ENCODE results near the gene KCP. TPM values are rescaled to one million over a fixed set of nuclear protein-coding genes. Genes with fewer than 3 reads are reported as not detected.
A peak's percentile ranks its signal among the peaks of the same experiment; 100 is the strongest.

KCP gene
- 3.4 TPM for polyA plus RNA-seq (2013, experiment 1 of 2)
- polyA plus RNA-seq (2013, experiment 2 of 2): 3.1 TPM

GRCh38 chr7:128910569-128910945 lies at the start of gene KCP:
KCP (minus strand) TSS chr7:128910709; CDS start chr7:128910676, 33 bp downstream.
- H3K4me2 ChIP-seq (ENCODE audit: low read length, poor library complexity, severe bottlenecking): peak within 1 kb of the TSS; percentile 92
- peak within 1 kb of the TSS; percentile 97 for H4K8ac ChIP-seq (ENCODE audit: low read length)
- peak within 1 kb of the TSS; percentile 94 for H2BK15ac ChIP-seq (ENCODE audit: low read depth, poor library complexity, severe bottlenecking)
- DNase-seq: peak; percentile 13
- H2AK5ac ChIP-seq (ENCODE audit: low read length, severe bottlenecking): peak within 1 kb of the TSS; percentile 66
- H2BK5ac ChIP-seq (ENCODE audit: low read depth, low read length, poor library complexity, severe bottlenecking): peak within 1 kb of the TSS; percentile 96
- H3K27ac ChIP-seq (ENCODE audit: low read length, poor library complexity, severe bottlenecking): peak within 1 kb of the TSS; percentile 98
- H3K14ac ChIP-seq (ENCODE audit: low read length in 2 of 2): peak within 1 kb of the TSS in 1 of 2 experiments; percentile 88
- WGBS: 7% methylated on average over 28 of the region's 34 CpGs
- H2BK12ac ChIP-seq (ENCODE audit: low read length in 2 of 2): peak within 1 kb of the TSS; percentile 15 to 96
- no peak within 1 kb of the TSS for H3K9ac ChIP-seq (ENCODE audit: low read length)
- peak within 1 kb of the TSS; percentile 49 to 66 for H3K4me3 ChIP-seq (ENCODE audit: insufficient read depth in 1 of 2, low read depth in 1 of 2, low read length in 2 of 2)
- H3K18ac ChIP-seq (ENCODE audit: low read depth in 1 of 2, low read length in 2 of 2): peak within 1 kb of the TSS; percentile 90 to 96
- H3K27me3 ChIP-seq (ENCODE audit: control insufficient read depth in 1 of 2, insufficient read depth in 1 of 2, low read length in 2 of 2): peaks cover 12 to 84% of the 10 kb centered on the region in 2 experiments
- H2BK120ac ChIP-seq (ENCODE audit: low read depth, low read length): peak within 1 kb of the TSS; percentile 71
- peaks cover 33% of the 10 kb centered on the region for H3K4me1 ChIP-seq (ENCODE audit: control insufficient read depth, insufficient read depth, low read depth, low read length)
- H3K79me1 ChIP-seq (replicated peaks; ENCODE audit: low read length, poor library complexity, severe bottlenecking): peaks cover 14% of the 10 kb centered on the region
- peak within 1 kb of the TSS; percentile 92 for H4K91ac ChIP-seq (ENCODE audit: low read length)
- H3K36me3 ChIP-seq (ENCODE audit: control insufficient read depth in 1 of 2, insufficient read depth in 2 of 2, low read depth in 1 of 2, low read length in 2 of 2): peaks cover 0 to 18% of the 10 kb centered on the region in 2 experiments
- peak within 1 kb of the TSS; percentile 74 for H2AFZ ChIP-seq (ENCODE audit: low read depth, low read length)
- no peaks in the 10 kb centered on the region for H3K9me3 ChIP-seq (ENCODE audit: control insufficient read depth, low read length)
- H3K23ac ChIP-seq (ENCODE audit: low read length in 2 of 2): peak within 1 kb of the TSS; percentile 68 to 70
- peak within 1 kb of the TSS; percentile 46 to 75 for H3K4ac ChIP-seq (ENCODE audit: low read depth in 1 of 2, low read length in 2 of 2)

GRCh38 chr7:128959296-128959695 lies 48.8 kb upstream of the KCP start:
- Histone ChIP-seq H3K4me2 (ENCODE audit: low read length, poor library complexity, severe bottlenecking) (no peak overlapping the region), H3K4me1 (ENCODE audit: control insufficient read depth, insufficient read depth, low read depth, low read length) (no peaks in the 10 kb centered on the region), H3K9me3 (ENCODE audit: control insufficient read depth, low read length) (no peaks in the 10 kb centered on the region), H3K27ac (ENCODE audit: low read length, poor library complexity, severe bottlenecking) (no peak overlapping the region), H2BK15ac (ENCODE audit: low read depth, poor library complexity, severe bottlenecking) (no peak overlapping the region), H3K9ac (ENCODE audit: low read length) (no peak overlapping the region), H3K79me1 (replicated peaks; ENCODE audit: low read length, poor library complexity, severe bottlenecking) (peaks cover 20% of the 10 kb centered on the region), H4K8ac (ENCODE audit: low read length) (no peak overlapping the region), H3K4me3 (ENCODE audit: insufficient read depth in 1 of 2, low read depth in 1 of 2, low read length in 2 of 2) (no peak overlapping the region), H2BK12ac (ENCODE audit: low read length in 2 of 2) (no peak overlapping the region), H3K4ac (ENCODE audit: low read depth in 1 of 2, low read length in 2 of 2) (no peak overlapping the region), H3K23ac (ENCODE audit: low read length in 2 of 2) (no peak overlapping the region), H4K91ac (ENCODE audit: low read length) (no peak overlapping the region), H3K18ac (ENCODE audit: low read depth in 1 of 2, low read length in 2 of 2) (no peak overlapping the region), H2BK120ac (ENCODE audit: low read depth, low read length) (no peak overlapping the region), H3K27me3 (ENCODE audit: control insufficient read depth in 1 of 2, insufficient read depth in 1 of 2, low read length in 2 of 2) (no peaks in the 10 kb centered on the region), H2AFZ (ENCODE audit: low read depth, low read length) (no peak overlapping the region), H3K36me3 (ENCODE audit: control insufficient read depth in 1 of 2, insufficient read depth in 2 of 2, low read depth in 1 of 2, low read length in 2 of 2) (peaks cover 27 to 67% of the 10 kb centered on the region in 2 experiments), H2BK5ac (ENCODE audit: low read depth, low read length, poor library complexity, severe bottlenecking) (no peak overlapping the region), H2AK5ac (ENCODE audit: low read length, severe bottlenecking) (no peak overlapping the region), H3K14ac (ENCODE audit: low read length in 2 of 2) (no peak overlapping the region)
- 95% methylated on average over 4 of the region's 4 CpGs for WGBS
- DNase-seq: no peak

GRCh38 chr7:128955981-128956380 lies 45.5 kb upstream of the KCP start:
- H2AFZ ChIP-seq (ENCODE audit: low read depth, low read length): no peak overlapping the region
- H3K4ac ChIP-seq (ENCODE audit: low read depth in 1 of 2, low read length in 2 of 2): no peak overlapping the region
- peaks cover 36 to 80% of the 10 kb centered on the region in 2 experiments for H3K36me3 ChIP-seq (ENCODE audit: control insufficient read depth in 1 of 2, insufficient read depth in 2 of 2, low read depth in 1 of 2, low read length in 2 of 2)
- H3K23ac ChIP-seq (ENCODE audit: low read length in 2 of 2): no peak overlapping the region
- no peak overlapping the region for H2BK15ac ChIP-seq (ENCODE audit: low read depth, poor library complexity, severe bottlenecking)
- no peak overlapping the region for H2BK5ac ChIP-seq (ENCODE audit: low read depth, low read length, poor library complexity, severe bottlenecking)
- no peaks in the 10 kb centered on the region for H3K4me1 ChIP-seq (ENCODE audit: control insufficient read depth, insufficient read depth, low read depth, low read length)
- no peak overlapping the region for H3K18ac ChIP-seq (ENCODE audit: low read depth in 1 of 2, low read length in 2 of 2)
- no peak overlapping the region for H3K14ac ChIP-seq (ENCODE audit: low read length in 2 of 2)
- H2AK5ac ChIP-seq (ENCODE audit: low read length, severe bottlenecking): no peak overlapping the region
- H3K9me3 ChIP-seq (ENCODE audit: control insufficient read depth, low read length): no peaks in the 10 kb centered on the region
- H4K8ac ChIP-seq (ENCODE audit: low read length): no peak overlapping the region
- peaks cover 22% of the 10 kb centered on the region for H3K79me1 ChIP-seq (replicated peaks; ENCODE audit: low read length, poor library complexity, severe bottlenecking)
- H3K27ac ChIP-seq (ENCODE audit: low read length, poor library complexity, severe bottlenecking): no peak overlapping the region
- peak overlapping the region; percentile 31 for H3K9ac ChIP-seq (ENCODE audit: low read length)
- no peak overlapping the region for H3K4me2 ChIP-seq (ENCODE audit: low read length, poor library complexity, severe bottlenecking)
- no peak overlapping the region for H2BK120ac ChIP-seq (ENCODE audit: low read depth, low read length)
- H3K27me3 ChIP-seq (ENCODE audit: control insufficient read depth in 1 of 2, insufficient read depth in 1 of 2, low read length in 2 of 2): no peaks in the 10 kb centered on the region
- no peak for DNase-seq
- H2BK12ac ChIP-seq (ENCODE audit: low read length in 2 of 2): no peak overlapping the region
- H4K91ac ChIP-seq (ENCODE audit: low read length): no peak overlapping the region
- no peak overlapping the region for H3K4me3 ChIP-seq (ENCODE audit: insufficient read depth in 1 of 2, low read depth in 1 of 2, low read length in 2 of 2)

GRCh38 chr7:128954830-128955802 lies 44.6 kb upstream of the KCP start:
- DNase-seq: no peak
- H2AK5ac ChIP-seq (ENCODE audit: low read length, severe bottlenecking): no peak overlapping the region
- no peak overlapping the region for H3K4ac ChIP-seq (ENCODE audit: low read depth in 1 of 2, low read length in 2 of 2)
- no peak overlapping the region for H3K23ac ChIP-seq (ENCODE audit: low read length in 2 of 2)
- H3K14ac ChIP-seq (ENCODE audit: low read length in 2 of 2): no peak overlapping the region
- peak overlapping the region; percentile 59 for H3K9ac ChIP-seq (ENCODE audit: low read length)
- no peaks in the 10 kb centered on the region for H3K4me1 ChIP-seq (ENCODE audit: control insufficient read depth, insufficient read depth, low read depth, low read length)
- H2BK12ac ChIP-seq (ENCODE audit: low read length in 2 of 2): no peak overlapping the region
- no peaks in the 10 kb centered on the region for H3K9me3 ChIP-seq (ENCODE audit: control insufficient read depth, low read length)
- H2BK120ac ChIP-seq (ENCODE audit: low read depth, low read length): no peak overlapping the region
- H2BK15ac ChIP-seq (ENCODE audit: low read depth, poor library complexity, severe bottlenecking): no peak overlapping the region
- H4K8ac ChIP-seq (ENCODE audit: low read length): no peak overlapping the region
- H3K27ac ChIP-seq (ENCODE audit: low read length, poor library complexity, severe bottlenecking): no peak overlapping the region
- H3K27me3 ChIP-seq (ENCODE audit: control insufficient read depth in 1 of 2, insufficient read depth in 1 of 2, low read length in 2 of 2): no peaks in the 10 kb centered on the region
- no peak overlapping the region for H3K18ac ChIP-seq (ENCODE audit: low read depth in 1 of 2, low read length in 2 of 2)
- H2BK5ac ChIP-seq (ENCODE audit: low read depth, low read length, poor library complexity, severe bottlenecking): no peak overlapping the region
- peaks cover 36 to 81% of the 10 kb centered on the region in 2 experiments for H3K36me3 ChIP-seq (ENCODE audit: control insufficient read depth in 1 of 2, insufficient read depth in 2 of 2, low read depth in 1 of 2, low read length in 2 of 2)
- no peak overlapping the region for H4K91ac ChIP-seq (ENCODE audit: low read length)
- no peak overlapping the region for H3K4me2 ChIP-seq (ENCODE audit: low read length, poor library complexity, severe bottlenecking)
- WGBS: 82% methylated on average over 6 of the region's 15 CpGs
- H3K4me3 ChIP-seq (ENCODE audit: insufficient read depth in 1 of 2, low read depth in 1 of 2, low read length in 2 of 2): no peak overlapping the region
- no peak overlapping the region for H2AFZ ChIP-seq (ENCODE audit: low read depth, low read length)
- H3K79me1 ChIP-seq (replicated peaks; ENCODE audit: low read length, poor library complexity, severe bottlenecking): peaks cover 22% of the 10 kb centered on the region
